Measurements from ENCODE around the gene DENND1A.

DENND1A gene

GRCh38 chr9:123481209-123481865, 448.6 kb downstream of the DENND1A start:
- no peak for DNase-seq (ENCODE audit: extremely low read depth in 1 of 2, low read depth in 1 of 2)

GRCh38 chr9:123480791-123481190, 449.1 kb downstream of the DENND1A start:
- DNase-seq (ENCODE audit: extremely low read depth in 1 of 2, low read depth in 1 of 2): no peak

- DNase-seq (ENCODE audit: extremely low read depth in 1 of 2, low read depth in 1 of 2): no peak
Observed at GRCh38 chr9:123480096-123480495, 449.8 kb downstream of the DENND1A start.

- no peak for DNase-seq (ENCODE audit: extremely low read depth in 1 of 2, low read depth in 1 of 2)
Observed at GRCh38 chr9:123478967-123479602, 450.8 kb downstream of the DENND1A start.

- no peak for DNase-seq (ENCODE audit: extremely low read depth in 1 of 2, low read depth in 1 of 2)
Observed at GRCh38 chr9:123478160-123478559, 451.8 kb downstream of the DENND1A start.

- DNase-seq (ENCODE audit: extremely low read depth in 1 of 2, low read depth in 1 of 2): no peak
Observed at GRCh38 chr9:123475407-123475806, 454.5 kb downstream of the DENND1A start.

GRCh38 chr9:123472862-123473614, 456.9 kb downstream of the DENND1A start:
- DNase-seq (ENCODE audit: extremely low read depth in 1 of 2, low read depth in 1 of 2): no peak

- no peak for DNase-seq (ENCODE audit: extremely low read depth in 1 of 2, low read depth in 1 of 2)
Observed at GRCh38 chr9:123471843-123472570, 457.9 kb downstream of the DENND1A start.

- no peak for DNase-seq (ENCODE audit: extremely low read depth in 1 of 2, low read depth in 1 of 2)
Observed at GRCh38 chr9:123470991-123471770, 458.7 kb downstream of the DENND1A start.

GRCh38 chr9:123470121-123470782, 459.7 kb downstream of the DENND1A start:
- DNase-seq (ENCODE audit: extremely low read depth in 1 of 2, low read depth in 1 of 2): no peak

- no peak for DNase-seq (ENCODE audit: extremely low read depth in 1 of 2, low read depth in 1 of 2)
Observed at GRCh38 chr9:123469282-123469681, 460.6 kb downstream of the DENND1A start.

- DNase-seq (ENCODE audit: extremely low read depth in 1 of 2, low read depth in 1 of 2): no peak
Observed at GRCh38 chr9:123468541-123468940, 461.4 kb downstream of the DENND1A start.

GRCh38 chr9:123465304-123465703, 464.6 kb downstream of the DENND1A start:
- no peak for DNase-seq (ENCODE audit: extremely low read depth in 1 of 2, low read depth in 1 of 2)

- DNase-seq (ENCODE audit: extremely low read depth in 1 of 2, low read depth in 1 of 2): no peak
Observed at GRCh38 chr9:123460091-123460490, 469.8 kb downstream of the DENND1A start.

- no peak for DNase-seq (ENCODE audit: extremely low read depth in 1 of 2, low read depth in 1 of 2)
Observed at GRCh38 chr9:123457583-123457982, 472.3 kb downstream of the DENND1A start.

- DNase-seq (ENCODE audit: extremely low read depth in 1 of 2, low read depth in 1 of 2): no peak
Observed at GRCh38 chr9:123456011-123456410, 473.9 kb downstream of the DENND1A start.

GRCh38 chr9:123455187-123455586, 474.7 kb downstream of the DENND1A start:
- no peak for DNase-seq (ENCODE audit: extremely low read depth in 1 of 2, low read depth in 1 of 2)

GRCh38 chr9:123454361-123454760, 475.6 kb downstream of the DENND1A start:
- DNase-seq (ENCODE audit: extremely low read depth in 1 of 2, low read depth in 1 of 2): no peak

GRCh38 chr9:123453831-123454321, 476.1 kb downstream of the DENND1A start:
- DNase-seq (ENCODE audit: extremely low read depth in 1 of 2, low read depth in 1 of 2): no peak

Data from stimulated activated CD8-positive, alpha-beta memory T cell treated with anti-CD3 and anti-CD28 coated beads, Interleukin-7, amount 100 ng/mL, for 48 hours (primary cell).